Liver (tissue), 9 donors: ENCODE results near the gene TTBK1. TPM values are rescaled to one million over a fixed set of nuclear protein-coding genes. Genes with fewer than 3 reads are reported as not detected.

Source experiments
- DNase-seq: peaks from one replicate; pipeline ENCODE4 v3.0.0-alpha.2; 2017; ENCODE audit warnings: low spot score
- H3K27ac ChIP-seq, 2 donors: one replicate each; pipeline ENCODE4 v1.7.0; 2013; ENCODE audit warnings: inconsistent platforms in 2 of 2, low read length in 2 of 2, control low read depth in 1 of 2, low read depth in 1 of 2, mild to moderate bottlenecking in 1 of 2
- H3K27me3 ChIP-seq, 4 donors: one replicate each; pipeline versions ENCODE4 v1.6.1 to v1.7.0; 2013; ENCODE audit warnings: low read length in 3 of 4, inconsistent platforms in 1 of 4, mild to moderate bottlenecking in 1 of 4, moderate library complexity in 1 of 4; ENCODE audit not compliant: control insufficient read depth in 4 of 4, insufficient read depth in 4 of 4
- H3K36me3 ChIP-seq, 4 donors: one replicate each; pipeline versions ENCODE4 v1.6.1 to v1.7.0; 2013; ENCODE audit warnings: low read length in 3 of 4, mild to moderate bottlenecking in 3 of 4, low read depth in 1 of 4, moderate library complexity in 1 of 4; ENCODE audit not compliant: control insufficient read depth in 4 of 4, insufficient read depth in 3 of 4
- H3K4me1 ChIP-seq, 4 donors: one replicate each; pipeline versions ENCODE4 v1.6.1 to v1.7.0; 2013; ENCODE audit warnings: low read length in 3 of 4, mild to moderate bottlenecking in 3 of 4, moderate library complexity in 1 of 4; ENCODE audit not compliant: control insufficient read depth in 4 of 4, insufficient read depth in 4 of 4
- H3K4me3 ChIP-seq, 3 donors: one replicate each; pipeline versions ENCODE4 v1.6.1 to v1.7.0; 2013; ENCODE audit warnings: low read length in 3 of 3, control low read depth in 1 of 3, low read depth in 1 of 3, mild to moderate bottlenecking in 1 of 3
- H3K9ac ChIP-seq, 2 donors: one replicate each; pipeline ENCODE4 v1.7.0; 2013; ENCODE audit warnings: low read length in 2 of 2, mild to moderate bottlenecking in 2 of 2, moderate library complexity in 2 of 2, control low read depth in 1 of 2, low read depth in 1 of 2
- H3K9me3 ChIP-seq, 4 donors: one replicate each; pipeline versions ENCODE4 v1.6.1 to v1.7.0; 2013; ENCODE audit warnings: low read length in 3 of 4; ENCODE audit not compliant: control insufficient read depth in 4 of 4
- EGR1 ChIP-seq, 2 donors: IDR thresholded peaks; 2 replicates each; pipeline ENCODE4 v1.6.1; 2016 to 2018; ENCODE audit warnings: antibody characterized with exemption in 2 of 2, low read depth in 2 of 2
- FOXA1 ChIP-seq: IDR thresholded peaks from 2 replicates; pipeline ENCODE4 v1.6.1; 2016; ENCODE audit warnings: antibody characterized with exemption
- FOXA2 ChIP-seq: IDR thresholded peaks from 2 replicates; pipeline ENCODE4 v1.6.1; 2016; ENCODE audit warnings: antibody characterized with exemption
- GABPA ChIP-seq, 2 donors: IDR thresholded peaks in 1 of 2; conservative IDR thresholded peaks in 1 of 2; 2 replicates each; pipeline ENCODE4 v1.6.1; 2016; ENCODE audit warnings: antibody characterized with exemption in 2 of 2, mild to moderate bottlenecking in 1 of 2, moderate library complexity in 1 of 2
- JUND ChIP-seq, 2 donors: IDR thresholded peaks; 2 replicates each; pipeline ENCODE4 v1.6.1; 2016; ENCODE audit warnings: antibody characterized with exemption in 2 of 2
- RAD21 ChIP-seq, 2 donors: IDR thresholded peaks; 2 replicates each; pipeline ENCODE4 v1.6.1; 2016; ENCODE audit warnings: antibody characterized with exemption in 2 of 2, mild to moderate bottlenecking in 2 of 2
- REST ChIP-seq: IDR thresholded peaks from 2 replicates; pipeline ENCODE4 v1.6.1; 2016; ENCODE audit warnings: antibody characterized with exemption, mild to moderate bottlenecking
- RXRA ChIP-seq, 2 donors: IDR thresholded peaks; 2 replicates each; pipeline ENCODE4 v1.6.1; 2017 to 2018; ENCODE audit warnings: antibody characterized with exemption in 2 of 2, mild to moderate bottlenecking in 1 of 2
- SP1 ChIP-seq: IDR thresholded peaks from 2 replicates; pipeline ENCODE4 v1.6.1; 2018; ENCODE audit warnings: antibody characterized with exemption, mild to moderate bottlenecking
- YY1 ChIP-seq: IDR thresholded peaks from 2 replicates; pipeline ENCODE4 v1.6.1; 2016; ENCODE audit warnings: antibody characterized with exemption, mild to moderate bottlenecking
- ZBTB33 ChIP-seq: IDR thresholded peaks from 2 replicates; pipeline ENCODE4 v1.6.1; 2016; ENCODE audit warnings: antibody characterized with exemption
- WGBS: extraction: QIAGEN DNeasy Blood & Tissue Kit; methylation state at CpG from one replicate; pipeline ENCODE4 v1.1.7; 2013; 5-methylcytosine and 5-hydroxymethylcytosine counted together
- polyA plus RNA-seq, 2 donors: library from polyadenylated mRNA; stranded (reverse) in 1 of 2; unstranded in 1 of 2; fragments of 200-250 nt in 1 of 2; fragments of >200 nt in 1 of 2; fragmentation: Nextera tagmentation in 1 of 2; extraction: Ambion mirVana in 1 of 2; gene quantifications; one replicate each; pipeline versions ENCODE4 v1.2.1 to v1.2.3, GENCODE V29; 2013 to 2015
- total RNA-seq, 2 donors: library from RNA; depleted of rRNA; stranded (reverse); fragments of >200 nt; gene quantifications; one replicate each; pipeline ENCODE4 v1.2.3, GENCODE V29; 2014
- TF ChIP-seq, protein P1 (sequence below): IDR thresholded peaks from 2 replicates; pipeline ENCODE4 v1.6.1; 2016; ENCODE audit warnings: antibody characterized with exemption
- TF ChIP-seq, protein P2 (sequence below): IDR thresholded peaks from 2 replicates; pipeline ENCODE4 v1.6.1; 2016; ENCODE audit warnings: antibody characterized with exemption
- donor health status: healthy.
- donor health status: healthy.
- donor health status: healthy.
- donor health status: healthy.
- donor health status: healthy.

The TTBK1 gene
- total and polyA plus RNA-seq, 4 donors, result 0.14 to 1.2 (median 0.44) TPM

DNA sequence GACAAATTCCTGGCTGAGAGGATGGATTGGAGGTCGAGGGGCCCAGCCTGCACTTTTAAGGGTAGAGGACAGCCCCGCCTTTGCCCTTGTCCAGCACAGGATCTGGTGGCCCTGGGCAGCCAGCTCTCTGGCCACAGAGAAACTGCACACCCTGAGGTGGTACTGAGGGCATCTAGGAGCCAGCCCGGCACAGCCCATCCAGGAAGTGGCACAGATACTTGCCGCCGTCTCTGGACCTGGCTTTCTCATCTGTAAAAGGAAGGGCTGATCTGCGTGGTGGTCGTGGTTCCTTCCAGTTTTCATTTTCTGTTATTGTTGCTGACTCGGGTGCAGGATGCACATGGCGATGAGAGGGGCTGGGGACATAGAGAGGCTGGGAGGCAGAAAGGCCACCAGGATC, 38.8 kb downstream of the TTBK1 start (continued):
- no peak for TF ChIP-seq ZBTB33

DNA sequence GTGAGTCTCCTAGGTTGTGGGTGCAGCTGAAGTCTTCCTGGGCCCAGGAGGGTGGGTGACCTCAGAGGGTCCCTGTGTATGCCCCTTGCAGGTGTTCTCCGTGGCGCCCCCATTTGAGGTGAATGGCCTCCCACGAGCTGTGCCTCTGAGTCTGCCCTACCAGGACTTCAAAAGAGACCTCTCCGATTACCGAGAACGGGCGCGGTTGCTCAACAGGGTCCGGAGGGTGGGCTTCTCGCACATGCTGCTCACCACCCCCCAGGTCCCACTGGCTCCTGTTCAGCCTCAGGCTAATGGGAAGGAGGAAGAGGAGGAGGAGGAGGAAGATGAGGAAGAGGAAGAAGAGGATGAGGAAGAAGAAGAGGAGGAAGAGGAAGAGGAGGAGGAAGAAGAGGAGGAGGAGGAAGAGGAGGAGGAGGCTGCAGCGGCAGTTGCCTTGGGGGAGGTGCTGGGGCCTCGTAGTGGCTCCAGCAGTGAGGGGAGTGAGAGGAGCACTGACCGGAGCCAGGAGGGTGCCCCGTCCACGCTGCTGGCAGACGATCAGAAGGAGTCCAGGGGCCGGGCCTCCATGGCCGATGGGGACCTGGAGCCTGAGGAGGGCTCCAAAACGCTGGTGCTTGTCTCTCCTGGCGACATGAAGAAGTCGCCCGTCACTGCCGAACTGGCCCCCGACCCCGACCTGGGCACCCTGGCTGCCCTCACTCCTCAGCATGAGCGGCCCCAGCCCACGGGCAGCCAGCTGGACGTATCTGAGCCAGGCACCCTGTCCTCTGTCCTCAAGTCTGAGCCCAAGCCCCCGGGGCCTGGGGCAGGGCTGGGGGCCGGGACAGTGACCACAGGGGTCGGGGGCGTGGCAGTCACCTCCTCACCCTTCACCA, 39.6 kb downstream of the TTBK1 start:
- WGBS, result 90% methylated on average over 32 of the region's 32 CpGs
- Histone ChIP-seq H3K9ac (no peak overlapping the region), H3K4me1 (peaks cover 11 to 39% (median 25%) of the 10 kb centered on the region in 4 donors), H3K9me3 (no peaks in the 10 kb centered on the region), H3K36me3 (no peaks in the 10 kb centered on the region), H3K27ac (no peak overlapping the region), H3K27me3 (no peaks in the 10 kb centered on the region), H3K4me3 (no peak overlapping the region)
- no peak for DNase-seq
- TF ChIP-seq FOXA2 (no peak), SP1 (no peak), YY1 (no peak), JUND (IDR thresholded peaks at IDR 0.05) (no peak), FOXA1 (no peak)
- TF ChIP-seq, protein P1, sequence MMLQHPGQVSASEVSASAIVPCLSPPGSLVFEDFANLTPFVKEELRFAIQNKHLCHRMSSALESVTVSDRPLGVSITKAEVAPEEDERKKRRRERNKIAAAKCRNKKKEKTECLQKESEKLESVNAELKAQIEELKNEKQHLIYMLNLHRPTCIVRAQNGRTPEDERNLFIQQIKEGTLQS, result no peak

GRCh38 chr6:43283514-43283901, 40.2 kb downstream of the TTBK1 start:
- Histone ChIP-seq H3K27ac (no peak overlapping the region), H3K4me3 (no peak overlapping the region), H3K36me3 (no peaks in the 10 kb centered on the region), H3K4me1 (peaks cover 8 to 34% (median 20%) of the 10 kb centered on the region in 4 donors), H3K9ac (no peak overlapping the region), H3K27me3 (no peaks in the 10 kb centered on the region), H3K9me3 (no peaks in the 10 kb centered on the region)
- 95% methylated on average over 18 of the region's 18 CpGs for WGBS
- no peak for DNase-seq
- no peak for TF ChIP-seq FOXA1
- TF ChIP-seq SP1, result no peak
- no peak for TF ChIP-seq RAD21 (IDR thresholded peaks at IDR 0.05)
- no peak for TF ChIP-seq YY1
- TF ChIP-seq, protein P2, sequence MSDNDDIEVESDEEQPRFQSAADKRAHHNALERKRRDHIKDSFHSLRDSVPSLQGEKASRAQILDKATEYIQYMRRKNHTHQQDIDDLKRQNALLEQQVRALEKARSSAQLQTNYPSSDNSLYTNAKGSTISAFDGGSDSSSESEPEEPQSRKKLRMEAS, result no peak
- TF ChIP-seq, protein P1, result no peak
- no peak for TF ChIP-seq ZBTB33
- no peak for TF ChIP-seq EGR1 (IDR thresholded peaks at IDR 0.05; ENCODE audit: low read depth in 2 of 2)
- TF ChIP-seq GABPA (IDR thresholded peaks at IDR 0.05 in 1 of 2, conservative IDR thresholded peaks at IDR 0.05 in 1 of 2), result no peak
- TF ChIP-seq REST, result no peak
- TF ChIP-seq RXRA (IDR thresholded peaks at IDR 0.05), result no peak
